NCI-H1694 treated with DMSO at 0.1 percent for 48 hours (cell line): ENCODE results near the gene ARHGAP28.

Experiments
- DNase-seq: peaks from one replicate; lab custom pipeline; 2025; lab: John Stamatoyannopoulos, UW

Gene ARHGAP28

GRCh38 chr18:6874315-6874714 is 144.8 kb downstream of the ARHGAP28 start:
- no peak for DNase-seq

DNA sequence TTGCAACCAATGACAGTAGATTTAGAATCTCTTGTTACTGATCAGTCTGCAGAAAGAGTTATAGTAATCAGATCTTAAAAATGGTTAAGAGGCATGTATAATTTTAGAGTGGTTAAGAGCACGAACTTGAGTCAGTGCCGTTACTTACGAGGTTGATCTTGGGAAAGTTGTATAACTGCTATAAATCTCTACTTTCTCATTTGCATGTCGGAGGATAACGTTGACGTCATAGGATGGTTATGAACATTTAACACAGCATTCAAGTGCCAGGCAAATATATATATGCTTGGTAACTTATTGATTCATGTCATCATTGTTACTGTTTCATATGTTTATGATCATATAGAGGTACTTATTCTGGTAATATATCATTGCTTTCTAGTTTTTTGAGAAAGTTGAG is 146.2 kb downstream of the ARHGAP28 start:
- no peak for DNase-seq

DNA sequence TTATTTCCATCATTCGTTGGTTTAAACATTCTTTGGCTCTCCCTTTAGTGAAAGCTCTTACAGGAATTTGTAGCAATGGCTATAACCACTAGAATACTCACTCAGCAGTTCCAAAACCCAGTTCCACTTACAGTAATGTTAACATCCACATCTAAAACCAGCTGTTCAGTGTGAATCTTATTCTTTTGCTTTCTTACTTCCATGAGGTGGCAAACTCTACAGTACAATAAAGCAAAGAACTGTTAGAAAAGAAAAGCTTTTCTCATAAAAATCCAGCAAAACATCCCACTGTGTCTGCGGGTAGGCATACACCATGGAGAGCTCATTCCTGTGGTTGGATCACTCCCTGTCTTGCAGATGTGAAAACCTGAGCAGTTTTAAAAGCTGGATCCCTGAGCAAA is 147.1 kb downstream of the ARHGAP28 start:
- no peak for DNase-seq

GRCh38 chr18:6877288-6877687 is 147.8 kb downstream of the ARHGAP28 start:
- DNase-seq, result no peak

DNA sequence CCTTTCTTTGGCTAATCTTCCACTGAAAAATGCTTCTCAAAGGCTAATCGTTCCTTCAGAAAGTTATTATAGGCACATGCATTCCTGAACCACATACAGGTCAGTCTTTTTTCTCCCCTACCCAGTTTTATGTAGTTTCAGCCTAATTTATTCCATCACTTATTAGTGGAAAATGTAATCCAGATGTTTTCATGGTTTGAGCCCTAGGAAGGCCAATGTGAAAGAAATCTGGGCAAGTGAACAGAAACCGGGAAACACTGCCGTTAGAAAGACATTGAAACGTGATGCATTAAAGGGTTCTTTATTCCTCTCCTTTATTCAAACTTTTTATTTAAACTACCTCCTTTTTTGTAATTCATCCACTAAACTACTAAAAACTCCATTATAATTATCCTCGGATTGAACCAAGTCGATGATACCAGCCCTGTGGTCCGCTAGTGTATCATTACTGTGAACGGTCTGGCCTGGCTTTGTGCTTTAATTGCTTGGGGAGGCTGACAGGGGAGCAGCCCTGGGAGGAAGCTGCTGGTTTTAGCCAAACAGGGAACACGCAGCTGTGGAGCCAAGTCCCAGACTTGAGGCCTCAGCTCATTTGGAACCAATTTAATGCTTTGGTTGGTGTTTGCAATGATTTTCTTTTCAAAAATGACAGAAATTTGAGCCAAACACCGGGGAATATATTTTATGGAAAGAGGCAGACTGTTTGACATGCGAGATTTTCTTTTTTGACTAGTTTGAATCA is 149.2 kb downstream of the ARHGAP28 start:
- no peak for DNase-seq

GRCh38 chr18:6879508-6880195 is 150.1 kb downstream of the ARHGAP28 start:
- DNase-seq, result no peak

DNA sequence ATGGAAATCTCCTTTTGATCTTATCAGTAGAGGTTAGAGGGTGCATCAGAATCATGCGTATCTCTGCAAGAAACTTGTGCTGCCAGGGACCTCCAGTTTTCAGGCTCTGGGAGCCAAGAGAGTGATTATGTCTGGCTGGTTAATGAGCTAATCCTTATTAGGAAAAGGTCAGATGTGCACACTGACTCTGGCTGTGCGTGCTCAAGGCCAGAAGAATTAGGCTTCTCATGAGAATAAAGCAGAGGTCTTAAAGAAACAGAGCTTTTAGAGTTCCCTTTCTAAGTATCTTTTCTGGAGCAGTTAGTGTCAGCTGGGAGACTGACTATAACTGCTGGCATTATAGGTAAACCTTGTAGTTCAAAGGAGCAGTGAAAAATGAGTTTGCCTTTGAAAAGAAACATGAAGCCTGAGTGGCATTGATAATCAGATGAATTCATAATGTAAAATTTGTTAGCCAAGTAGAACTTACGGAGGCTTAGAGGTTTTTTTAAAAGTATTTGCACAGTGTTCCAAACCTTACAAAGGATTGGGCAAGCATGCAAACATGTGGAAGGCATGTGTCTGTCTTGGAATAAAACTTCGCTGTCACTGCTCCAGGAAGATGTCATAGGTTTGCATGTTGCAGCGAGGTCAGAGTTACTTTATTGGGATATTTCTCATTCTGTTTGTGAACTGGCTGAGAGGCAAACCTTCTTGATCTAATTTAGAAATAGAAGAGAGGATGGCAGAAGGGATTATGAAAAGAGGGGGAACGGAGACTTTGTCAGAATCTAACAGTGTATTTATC is 151.7 kb downstream of the ARHGAP28 start:
- no peak for DNase-seq

DNA sequence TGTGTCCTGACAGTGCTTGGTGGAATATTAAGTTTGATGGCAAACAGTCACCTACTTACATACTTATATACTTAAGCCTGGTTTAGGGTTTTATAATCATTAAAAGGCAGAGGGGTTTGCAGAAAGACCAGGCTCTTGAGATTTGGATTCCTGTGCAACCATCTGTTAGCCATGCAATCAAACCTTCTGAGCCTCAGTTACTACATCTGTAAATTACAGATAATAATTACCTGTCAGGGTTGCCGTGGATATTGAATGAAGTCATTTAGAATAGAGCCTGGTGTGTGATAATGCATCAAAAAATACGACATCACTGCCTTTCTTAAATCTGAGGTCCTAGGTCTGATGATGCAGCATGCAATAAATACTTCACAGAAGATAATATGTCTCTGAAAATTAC is 152.9 kb downstream of the ARHGAP28 start:
- DNase-seq, result no peak

DNA sequence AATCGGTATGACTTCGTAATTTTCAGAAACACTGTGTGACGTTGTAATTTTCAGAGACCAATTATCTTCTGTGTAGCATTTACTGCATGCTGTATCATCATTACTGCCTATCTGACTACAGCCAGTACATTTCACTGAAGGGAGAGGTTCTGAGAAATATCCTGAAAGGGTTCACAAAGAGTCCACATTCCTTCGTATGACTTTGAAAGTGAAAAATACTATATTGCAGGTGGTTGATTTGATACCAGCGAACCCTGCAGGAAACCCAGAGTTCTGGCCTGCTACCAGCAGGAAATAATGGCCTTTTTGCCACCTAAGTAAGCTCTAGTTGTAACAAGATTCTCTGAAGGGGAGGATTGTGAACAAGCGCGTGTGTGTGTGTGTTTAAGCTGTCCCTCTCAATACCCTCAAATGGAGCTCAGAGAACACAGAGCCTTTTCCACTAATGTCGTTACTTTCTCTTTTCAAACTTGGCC is 155.5 kb downstream of the ARHGAP28 start:
- DNase-seq, result no peak

- DNase-seq, result peak; percentile 2
Observed at GRCh38 chr18:6885992-6886796, 156.7 kb downstream of the ARHGAP28 start.

DNA sequence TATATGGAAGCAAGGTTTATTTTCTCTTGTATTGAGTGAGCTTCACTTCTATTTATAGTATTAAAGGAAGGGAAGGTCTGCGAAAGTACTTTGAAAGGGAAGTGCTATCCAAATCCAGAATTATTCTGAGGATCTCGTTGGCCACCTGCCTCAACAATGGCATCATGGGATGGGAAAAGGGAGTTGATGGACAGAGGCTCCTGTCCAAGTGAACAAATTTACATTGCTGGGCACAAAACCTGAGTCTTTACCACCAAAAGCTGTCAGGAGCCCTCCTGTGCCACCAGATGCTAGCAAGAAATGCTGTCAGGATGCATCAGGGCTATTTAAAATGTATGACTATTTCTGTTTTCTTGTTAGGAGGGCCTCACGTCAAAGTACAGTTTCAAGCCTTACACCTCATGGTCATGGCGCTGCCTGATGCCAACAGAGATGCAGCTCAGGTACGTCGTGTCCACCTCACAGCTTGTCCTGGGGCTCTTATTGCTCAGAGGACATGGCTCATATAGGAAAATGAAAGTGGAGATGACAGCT is 157.3 kb downstream of the ARHGAP28 start:
- no peak for DNase-seq

DNA sequence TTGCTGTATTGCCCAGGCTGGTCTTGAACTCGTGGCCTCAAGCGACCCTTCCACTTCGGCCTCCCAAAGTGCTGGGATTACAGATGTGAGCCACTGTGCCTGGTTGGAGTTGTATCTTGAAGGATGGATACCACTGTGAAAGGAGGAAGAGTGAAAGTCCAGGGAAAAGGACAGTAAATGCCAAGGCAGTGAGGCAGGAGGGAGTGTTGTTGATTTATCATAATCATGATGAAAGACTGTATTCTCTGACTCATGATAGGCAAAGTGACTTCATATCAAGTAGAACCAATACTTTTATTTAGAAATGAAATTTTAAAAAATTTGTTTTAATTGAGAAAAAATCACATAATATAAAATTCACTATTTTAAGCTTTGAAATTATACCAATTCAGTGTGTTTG is 162.3 kb downstream of the ARHGAP28 start:
- DNase-seq, result no peak

GRCh38 chr18:6901286-6901926 is 171.9 kb downstream of the ARHGAP28 start:
- DNase-seq, result no peak

- DNase-seq, result no peak
Observed at GRCh38 chr18:6917072-6917471, 187.6 kb downstream of the ARHGAP28 start.

GRCh38 chr18:6920099-6920955 is 190.8 kb downstream of the ARHGAP28 start:
- DNase-seq, result peak; percentile 39

- DNase-seq, result no peak
Observed at GRCh38 chr18:6921571-6921970, 192.1 kb downstream of the ARHGAP28 start.

DNA sequence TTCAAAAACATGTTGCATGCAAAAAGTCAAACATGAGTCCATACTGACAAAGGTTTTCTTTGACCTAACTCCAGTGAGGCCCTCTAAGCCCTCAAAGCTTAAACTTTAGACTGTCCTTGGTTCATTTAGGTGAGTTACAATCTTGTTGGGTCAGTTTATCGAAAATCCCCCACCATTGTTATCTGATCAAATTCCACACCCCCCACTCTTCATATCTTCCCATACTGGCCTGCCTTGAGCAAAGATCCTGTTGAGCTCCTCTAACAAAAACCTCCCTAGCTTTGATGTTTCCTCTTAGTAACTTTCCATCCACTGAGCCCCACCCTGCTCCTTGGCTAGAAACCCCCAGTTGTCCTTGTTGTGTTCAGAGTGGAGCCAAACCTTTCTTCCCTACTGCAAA is 193.7 kb downstream of the ARHGAP28 start:
- no peak for DNase-seq

- DNase-seq, result no peak
Observed at GRCh38 chr18:6927153-6927552, 197.6 kb downstream of the ARHGAP28 start.

GRCh38 chr18:6928359-6928758 is 198.8 kb downstream of the ARHGAP28 start:
- no peak for DNase-seq
